ENCODE results near the gene DIDO1.

DNA sequence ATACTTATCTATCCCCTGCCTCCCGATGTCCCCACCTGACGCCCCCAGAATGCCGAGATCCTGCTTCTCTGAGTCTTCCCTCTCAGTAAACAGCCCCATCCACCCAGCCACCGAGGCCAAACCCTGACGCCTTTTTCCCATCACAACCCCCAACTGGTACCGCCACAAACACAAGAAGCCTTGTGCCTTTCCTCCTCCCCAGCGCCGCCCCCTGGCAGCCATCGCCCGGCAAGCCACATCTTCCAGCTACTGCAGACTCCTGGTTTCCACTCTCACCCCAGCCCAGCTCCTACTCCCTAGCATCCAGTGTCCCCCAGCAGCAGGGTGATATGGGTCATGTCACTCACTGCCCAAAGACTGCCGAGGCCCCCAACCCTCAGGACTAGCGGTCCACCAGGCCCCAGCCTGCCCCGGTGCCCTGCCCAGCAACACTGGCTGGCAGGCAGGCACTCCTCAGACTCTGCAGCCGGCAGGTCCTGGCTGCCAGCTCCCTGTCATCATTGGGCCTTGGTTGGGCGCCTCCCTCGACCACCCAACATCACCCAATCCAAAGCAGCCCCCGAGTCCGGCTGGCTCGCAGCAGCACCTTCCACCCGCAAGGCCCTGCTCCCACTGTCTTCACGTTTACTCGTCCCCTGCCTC is 75.9 kb downstream of the DIDO1 start:
- TF ChIP-seq, protein P1, sequence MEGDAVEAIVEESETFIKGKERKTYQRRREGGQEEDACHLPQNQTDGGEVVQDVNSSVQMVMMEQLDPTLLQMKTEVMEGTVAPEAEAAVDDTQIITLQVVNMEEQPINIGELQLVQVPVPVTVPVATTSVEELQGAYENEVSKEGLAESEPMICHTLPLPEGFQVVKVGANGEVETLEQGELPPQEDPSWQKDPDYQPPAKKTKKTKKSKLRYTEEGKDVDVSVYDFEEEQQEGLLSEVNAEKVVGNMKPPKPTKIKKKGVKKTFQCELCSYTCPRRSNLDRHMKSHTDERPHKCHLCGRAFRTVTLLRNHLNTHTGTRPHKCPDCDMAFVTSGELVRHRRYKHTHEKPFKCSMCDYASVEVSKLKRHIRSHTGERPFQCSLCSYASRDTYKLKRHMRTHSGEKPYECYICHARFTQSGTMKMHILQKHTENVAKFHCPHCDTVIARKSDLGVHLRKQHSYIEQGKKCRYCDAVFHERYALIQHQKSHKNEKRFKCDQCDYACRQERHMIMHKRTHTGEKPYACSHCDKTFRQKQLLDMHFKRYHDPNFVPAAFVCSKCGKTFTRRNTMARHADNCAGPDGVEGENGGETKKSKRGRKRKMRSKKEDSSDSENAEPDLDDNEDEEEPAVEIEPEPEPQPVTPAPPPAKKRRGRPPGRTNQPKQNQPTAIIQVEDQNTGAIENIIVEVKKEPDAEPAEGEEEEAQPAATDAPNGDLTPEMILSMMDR (IDR thresholded peaks at IDR 0.05): no peak
- TF ChIP-seq, protein P2, sequence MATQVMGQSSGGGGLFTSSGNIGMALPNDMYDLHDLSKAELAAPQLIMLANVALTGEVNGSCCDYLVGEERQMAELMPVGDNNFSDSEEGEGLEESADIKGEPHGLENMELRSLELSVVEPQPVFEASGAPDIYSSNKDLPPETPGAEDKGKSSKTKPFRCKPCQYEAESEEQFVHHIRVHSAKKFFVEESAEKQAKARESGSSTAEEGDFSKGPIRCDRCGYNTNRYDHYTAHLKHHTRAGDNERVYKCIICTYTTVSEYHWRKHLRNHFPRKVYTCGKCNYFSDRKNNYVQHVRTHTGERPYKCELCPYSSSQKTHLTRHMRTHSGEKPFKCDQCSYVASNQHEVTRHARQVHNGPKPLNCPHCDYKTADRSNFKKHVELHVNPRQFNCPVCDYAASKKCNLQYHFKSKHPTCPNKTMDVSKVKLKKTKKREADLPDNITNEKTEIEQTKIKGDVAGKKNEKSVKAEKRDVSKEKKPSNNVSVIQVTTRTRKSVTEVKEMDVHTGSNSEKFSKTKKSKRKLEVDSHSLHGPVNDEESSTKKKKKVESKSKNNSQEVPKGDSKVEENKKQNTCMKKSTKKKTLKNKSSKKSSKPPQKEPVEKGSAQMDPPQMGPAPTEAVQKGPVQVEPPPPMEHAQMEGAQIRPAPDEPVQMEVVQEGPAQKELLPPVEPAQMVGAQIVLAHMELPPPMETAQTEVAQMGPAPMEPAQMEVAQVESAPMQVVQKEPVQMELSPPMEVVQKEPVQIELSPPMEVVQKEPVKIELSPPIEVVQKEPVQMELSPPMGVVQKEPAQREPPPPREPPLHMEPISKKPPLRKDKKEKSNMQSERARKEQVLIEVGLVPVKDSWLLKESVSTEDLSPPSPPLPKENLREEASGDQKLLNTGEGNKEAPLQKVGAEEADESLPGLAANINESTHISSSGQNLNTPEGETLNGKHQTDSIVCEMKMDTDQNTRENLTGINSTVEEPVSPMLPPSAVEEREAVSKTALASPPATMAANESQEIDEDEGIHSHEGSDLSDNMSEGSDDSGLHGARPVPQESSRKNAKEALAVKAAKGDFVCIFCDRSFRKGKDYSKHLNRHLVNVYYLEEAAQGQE (IDR thresholded peaks at IDR 0.05; ENCODE audit: low read depth, low read length): no peak
- no peak for TF ChIP-seq YY1 (IDR thresholded peaks at IDR 0.05; ENCODE audit: low read depth)
- TF ChIP-seq, protein P3, sequence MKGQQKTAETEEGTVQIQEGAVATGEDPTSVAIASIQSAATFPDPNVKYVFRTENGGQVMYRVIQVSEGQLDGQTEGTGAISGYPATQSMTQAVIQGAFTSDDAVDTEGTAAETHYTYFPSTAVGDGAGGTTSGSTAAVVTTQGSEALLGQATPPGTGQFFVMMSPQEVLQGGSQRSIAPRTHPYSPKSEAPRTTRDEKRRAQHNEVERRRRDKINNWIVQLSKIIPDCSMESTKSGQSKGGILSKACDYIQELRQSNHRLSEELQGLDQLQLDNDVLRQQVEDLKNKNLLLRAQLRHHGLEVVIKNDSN (IDR thresholded peaks at IDR 0.05; ENCODE audit: borderline replicate concordance, low read depth): no peak
- TF ChIP-seq SMC3 (IDR thresholded peaks at IDR 0.05; ENCODE audit: low read depth, low read length): no peak
- TF ChIP-seq EZH2phosphoT487 (IDR thresholded peaks at IDR 0.05; ENCODE audit: borderline replicate concordance, low read depth): no peak
- no peak for TF ChIP-seq POLR2AphosphoS5 (IDR thresholded peaks at IDR 0.05; ENCODE audit: low read depth, low read length)
